Spleen (tissue), 11 donors: ENCODE data around the gene EPB41. TPM values are rescaled to one million over a fixed set of nuclear protein-coding genes. Genes with fewer than 3 reads are reported as not detected.

Experiments
- DNase-seq: peaks from one replicate; pipeline ENCODE4 v3.0.0-alpha.2; 2020
- H3K27ac ChIP-seq, 8 donors: fragments of 200-600 bp; sonication (generic) in 7 of 8; 1 replicate in 4 of 8; 2 replicates in 4 of 8; pipeline versions ENCODE4 v1.5.0 to v1.8.0; 2016 to 2021; ENCODE audit warnings: inconsistent platforms in 4 of 8, mild to moderate bottlenecking in 4 of 8, moderate library complexity in 1 of 8
- H3K27me3 ChIP-seq, 7 donors: fragments of 200-600 bp; sonication (generic) in 6 of 7; replicated peaks in 1 of 7; 1 replicate in 4 of 7; 2 replicates in 3 of 7; pipeline versions ENCODE4 v1.5.0 to v1.8.0; 2016 to 2021; ENCODE audit warnings: inconsistent platforms in 3 of 7, mild to moderate bottlenecking in 1 of 7
- H3K36me3 ChIP-seq, 6 donors: fragments of 200-600 bp; sonication (generic) in 5 of 6; 1 replicate in 4 of 6; 2 replicates in 2 of 6; pipeline versions ENCODE4 v1.5.0 to v1.8.0; 2016 to 2021; ENCODE audit warnings: inconsistent platforms in 2 of 6
- H3K4me1 ChIP-seq, 6 donors: fragments of 200-600 bp; sonication (generic) in 5 of 6; 1 replicate in 3 of 6; 2 replicates in 3 of 6; pipeline versions ENCODE4 v1.5.0 to v1.8.0; 2016 to 2021; ENCODE audit warnings: inconsistent platforms in 3 of 6
- H3K4me3 ChIP-seq, 8 donors: fragments of 200-600 bp; sonication (generic) in 7 of 8; 1 replicate in 4 of 8; 2 replicates in 4 of 8; pipeline versions ENCODE4 v1.5.0 to v1.8.0; 2016 to 2021; ENCODE audit warnings: inconsistent platforms in 4 of 8, mild to moderate bottlenecking in 4 of 8, moderate library complexity in 2 of 8
- H3K9me3 ChIP-seq, 8 donors: fragments of 200-600 bp; sonication (generic) in 7 of 8; 1 replicate in 4 of 8; 2 replicates in 4 of 8; pipeline versions ENCODE4 v1.5.0 to v1.8.0; 2016 to 2021; ENCODE audit warnings: inconsistent platforms in 4 of 8
- CTCF ChIP-seq, 11 experiments: fragments of 200-600 bp in 7 of 11; fragments of 450-650 bp in 4 of 11; sonication (generic) in 4 of 11; IDR thresholded peaks in 8 of 11; conservative IDR thresholded peaks in 3 of 11; 1 replicate in 7 of 11; 2 replicates in 4 of 11; pipeline versions ENCODE4 v1.4.0 to v1.8.0; 2016 to 2021; ENCODE audit warnings: antibody characterized with exemption in 11 of 11, inconsistent platforms in 4 of 11, mild to moderate bottlenecking in 1 of 11
- POLR2A ChIP-seq, 3 donors: fragments of 450-650 bp; IDR thresholded peaks; one replicate each; pipeline ENCODE4 v1.5.1; 2017; ENCODE audit warnings: antibody characterized with exemption in 3 of 3, mild to moderate bottlenecking in 1 of 3
- POLR2AphosphoS5 ChIP-seq, 3 donors: sonication (generic); formaldehyde crosslinking; IDR thresholded peaks; one replicate each; pipeline ENCODE4 v1.5.1; 2017; ENCODE audit warnings: antibody characterized with exemption in 3 of 3
- WGBS, 5 donors: extraction: QIAGEN DNeasy Blood & Tissue Kit in 3 of 5; methylation state at CpG; one replicate each; pipeline versions ENCODE4 v1.1.5 to v1.1.7; 2013 to 2018; 5-methylcytosine and 5-hydroxymethylcytosine counted together
- intact Hi-C: fragments of 100-400 bp; cut with DNase I; formaldehyde crosslinking; loops from one replicate; pipeline ENCODE4 v1.15.0; 2023; ENCODE audit warnings: low total_unique reads
- polyA plus RNA-seq, 3 donors: library from polyadenylated mRNA; stranded (reverse); fragments of 200-250 nt; gene quantifications; one replicate each; pipeline ENCODE4 v1.2.1, GENCODE V29; 2013
- total RNA-seq, 7 donors: library from RNA; depleted of rRNA in 3 of 7; stranded (reverse); fragments of >200 nt in 3 of 7; fragmentation: NEBNext Ultra II Directional in 4 of 7; extraction: Animal tissue kit (Norgen Biotek cat#: 25700) in 4 of 7; gene quantifications; one replicate each; pipeline versions ENCODE4 v1.1.0 to v1.2.1, GENCODE V29; 2016 to 2021
- donor health status: healthy with polysubstance abuse.
- donor health status: DM: no; HTN: no; CAD: no; lungs with moderate emphysema.
- donor health status: DM: no; HTN: no; CAD: no.
- donor health status: Bipolar disorder and iron deficiency.
- donor health status: healthy.
- donor health status: DM: no; HTN: no; CAD: no.
- donor health status: DM: yes; HTN: yes; CAD: no.

EPB41 gene
- total and polyA plus RNA-seq, 10 donors, result 6.3 to 156 (median 58.8) TPM

GRCh38 chr1:29055160-29055559 is 140.8 kb downstream of the EPB41 start:
- TF ChIP-seq POLR2AphosphoS5 (IDR thresholded peaks at IDR 0.05) (no peak), CTCF (IDR thresholded peaks at IDR 0.05 in 8 of 11, conservative IDR thresholded peaks at IDR 0.05 in 3 of 11) (no peak), POLR2A (IDR thresholded peaks at IDR 0.05) (no peak)
- no peaks in the 10 kb centered on the region for H3K27me3 ChIP-seq
- 88 to 98% (median 96%) methylated on average over 1 of the region's 1 CpG for WGBS, 5 donors
- no peak overlapping the region for H3K4me3 ChIP-seq
- DNase-seq, result no peak
- intact Hi-C loops, result no loop called here
- H3K4me1 ChIP-seq, result no peaks in the 10 kb centered on the region
- H3K9me3 ChIP-seq, result no peaks in the 10 kb centered on the region
- H3K27ac ChIP-seq, result no peak overlapping the region
- H3K36me3 ChIP-seq, result peaks cover 0 to 80% (median 17%) of the 10 kb centered on the region in 6 donors

GRCh38 chr1:29056256-29056655 is 141.9 kb downstream of the EPB41 start:
- WGBS, 5 donors, result 94 to 100% (median 97%) methylated on average over 4 of the region's 4 CpGs
- DNase-seq, result no peak
- Histone ChIP-seq H3K4me3 (no peak overlapping the region), H3K27me3 (no peaks in the 10 kb centered on the region), H3K27ac (no peak overlapping the region), H3K9me3 (no peaks in the 10 kb centered on the region), H3K36me3 (peaks cover 0 to 81% (median 16%) of the 10 kb centered on the region in 6 donors), H3K4me1 (no peaks in the 10 kb centered on the region)
- TF ChIP-seq POLR2AphosphoS5 (IDR thresholded peaks at IDR 0.05) (no peak), CTCF (IDR thresholded peaks at IDR 0.05 in 8 of 11, conservative IDR thresholded peaks at IDR 0.05 in 3 of 11) (no peak), POLR2A (IDR thresholded peaks at IDR 0.05) (no peak)
- intact Hi-C loops, result no loop called here

- intact Hi-C loops, result no loop called here
- no peaks in the 10 kb centered on the region for H3K4me1 ChIP-seq
- peaks cover 0 to 82% (median 15%) of the 10 kb centered on the region in 6 donors for H3K36me3 ChIP-seq
- H3K4me3 ChIP-seq, result no peak overlapping the region
- no peaks in the 10 kb centered on the region for H3K27me3 ChIP-seq
- TF ChIP-seq POLR2A (IDR thresholded peaks at IDR 0.05), result no peak
- TF ChIP-seq POLR2AphosphoS5 (IDR thresholded peaks at IDR 0.05), result no peak
- no peak for TF ChIP-seq CTCF (IDR thresholded peaks at IDR 0.05 in 8 of 11, conservative IDR thresholded peaks at IDR 0.05 in 3 of 11)
- H3K9me3 ChIP-seq, result no peaks in the 10 kb centered on the region
- DNase-seq, result no peak
- H3K27ac ChIP-seq, result no peak overlapping the region
Measured at GRCh38 chr1:29057700-29058099, 143.3 kb downstream of the EPB41 start.

- 55 to 65% (median 62%) methylated on average over 4 of the region's 4 CpGs for WGBS, 5 donors
- DNase-seq, result no peak
- intact Hi-C loops, result no loop called here
- no peaks in the 10 kb centered on the region for H3K9me3 ChIP-seq
- no peak overlapping the region for H3K4me3 ChIP-seq
- peaks cover 0 to 85% (median 22%) of the 10 kb centered on the region in 6 donors for H3K36me3 ChIP-seq
- no peaks in the 10 kb centered on the region for H3K4me1 ChIP-seq
- no peaks in the 10 kb centered on the region for H3K27me3 ChIP-seq
- H3K27ac ChIP-seq, result no peak overlapping the region
- TF ChIP-seq POLR2A (IDR thresholded peaks at IDR 0.05) (no peak), POLR2AphosphoS5 (IDR thresholded peaks at IDR 0.05) (no peak), CTCF (IDR thresholded peaks at IDR 0.05 in 8 of 11, conservative IDR thresholded peaks at IDR 0.05 in 3 of 11) (no peak)
Measured at GRCh38 chr1:29062157-29062942, 148.0 kb downstream of the EPB41 start.
